ENCODE data around the gene KDM6A. TPM values are rescaled to one million over a fixed set of nuclear protein-coding genes. Genes with fewer than 3 reads are reported as not detected.

Gene KDM6A
- total RNA-seq, 1 experiment from 2014 or later = 42.8 TPM

DNA sequence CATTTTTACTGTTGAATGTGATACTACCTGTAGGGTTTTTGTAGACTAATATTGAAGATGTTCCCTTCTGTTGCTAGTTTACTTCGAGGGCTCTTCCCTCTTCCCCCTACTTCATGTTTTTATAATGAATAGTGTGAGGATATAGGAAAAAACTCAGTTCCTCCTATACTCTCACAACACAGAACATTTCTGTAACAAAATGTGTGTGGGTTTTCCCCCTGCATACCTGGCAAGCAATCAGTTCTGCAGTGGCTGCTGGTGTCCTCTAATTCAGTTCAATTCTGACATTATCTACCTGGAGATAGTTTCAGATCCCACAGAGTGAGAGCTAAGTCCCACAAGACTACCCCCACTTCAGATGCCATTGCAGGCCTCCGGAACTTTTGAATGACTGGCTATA, 107.9 kb downstream of the KDM6A start:
- peaks cover 60 to 65% of the 10 kb centered on the region in 2 experiments for H3K9me3 Mint-ChIP-seq
- no peak overlapping the region for H4K91ac ChIP-seq (ENCODE audit: insufficient read length, low read depth, low read length)
- no peaks in the 10 kb centered on the region for H3K23me2 ChIP-seq (ENCODE audit: insufficient read length, low read depth, low read length, poor library complexity, severe bottlenecking)
- no peak overlapping the region for H3K18ac ChIP-seq (ENCODE audit: insufficient read length, low read depth, low read length)
- H2BK120ac ChIP-seq (ENCODE audit: low read depth, low read length, poor library complexity, severe bottlenecking) = no peak overlapping the region
- no peak overlapping the region for H2BK20ac ChIP-seq (ENCODE audit: low read depth, low read length, poor library complexity, severe bottlenecking)
- H4K20me1 ChIP-seq (ENCODE audit: control insufficient read depth, insufficient read depth, insufficient read length) = no peaks in the 10 kb centered on the region
- H4K5ac ChIP-seq (ENCODE audit: insufficient read length, low read depth, low read length) = no peak overlapping the region
- H3K79me2 ChIP-seq (ENCODE audit: insufficient read depth, low read length) = peaks cover 17% of the 10 kb centered on the region
- H3K27me3 ChIP-seq (ENCODE audit: insufficient read depth, low read length) = no peaks in the 10 kb centered on the region
- H3K27me3 Mint-ChIP-seq (ENCODE audit: low read depth) = no peaks in the 10 kb centered on the region
- H2BK5ac ChIP-seq (ENCODE audit: insufficient read length, low read length) = no peak overlapping the region
- no peaks in the 10 kb centered on the region for H3K79me1 ChIP-seq (ENCODE audit: insufficient read depth, low read depth, low read length, poor library complexity, severe bottlenecking)
- DNase-seq = no peak
- no peak overlapping the region for H3K27ac ChIP-seq (ENCODE audit: insufficient read length, low read depth, low read length)
- no peak overlapping the region for H3T11ph ChIP-seq (ENCODE audit: low read length)
- no peak overlapping the region for H3K9ac ChIP-seq (ENCODE audit: extremely low read depth, insufficient read length, low read length)
- WGBS (ENCODE audit: extremely low coverage, insufficient read length, low lambda C conversion rate) = no CpG with 5 or more reads among the region's 2 CpGs
- no peak overlapping the region for H2AK5ac ChIP-seq (ENCODE audit: insufficient read length, low read length)
- no peak overlapping the region for H3K4ac ChIP-seq (ENCODE audit: low read depth, low read length)
- H3K14ac ChIP-seq (ENCODE audit: insufficient read depth, low read length) = no peak overlapping the region
- peaks cover 22 to 41% (median 36%) of the 10 kb centered on the region in 3 experiments for H3K36me3 Mint-ChIP-seq (ENCODE audit: insufficient read depth in 1 of 3, low read depth in 3 of 3)
- H3K4me1 ChIP-seq (ENCODE audit: insufficient read depth, low read length) = no peaks in the 10 kb centered on the region
- H4K8ac ChIP-seq (replicated peaks; ENCODE audit: insufficient read length, low read depth, low read length) = no peak overlapping the region
- no peaks in the 10 kb centered on the region for H3K9me3 ChIP-seq (ENCODE audit: control insufficient read depth, low read depth, low read length)
- H2AFZ ChIP-seq (ENCODE audit: low read length) = no peak overlapping the region
- no peak overlapping the region for H2BK12ac ChIP-seq (ENCODE audit: insufficient read length, low read depth, low read length)
- H3K56ac ChIP-seq (ENCODE audit: insufficient read length, low read depth, low read length) = no peak overlapping the region
- H2BK15ac ChIP-seq (ENCODE audit: low read depth, low read length) = no peak overlapping the region
- H3K4me2 ChIP-seq (ENCODE audit: insufficient read depth, insufficient read length, low read length) = no peak overlapping the region
- H3K27ac Mint-ChIP-seq = peak overlapping the region in 1 of 3 experiments; percentile 34; a peak in 1 of 7 replicates
- no peak overlapping the region for H3K4me3 Mint-ChIP-seq
- peaks cover 6 to 7% of the 10 kb centered on the region in 2 experiments; a peak in 2 of 4 replicates for H3K4me1 Mint-ChIP-seq
- no peak overlapping the region for H3K23ac ChIP-seq (ENCODE audit: insufficient read length, low read depth, low read length)
- TF ChIP-seq, protein P1, sequence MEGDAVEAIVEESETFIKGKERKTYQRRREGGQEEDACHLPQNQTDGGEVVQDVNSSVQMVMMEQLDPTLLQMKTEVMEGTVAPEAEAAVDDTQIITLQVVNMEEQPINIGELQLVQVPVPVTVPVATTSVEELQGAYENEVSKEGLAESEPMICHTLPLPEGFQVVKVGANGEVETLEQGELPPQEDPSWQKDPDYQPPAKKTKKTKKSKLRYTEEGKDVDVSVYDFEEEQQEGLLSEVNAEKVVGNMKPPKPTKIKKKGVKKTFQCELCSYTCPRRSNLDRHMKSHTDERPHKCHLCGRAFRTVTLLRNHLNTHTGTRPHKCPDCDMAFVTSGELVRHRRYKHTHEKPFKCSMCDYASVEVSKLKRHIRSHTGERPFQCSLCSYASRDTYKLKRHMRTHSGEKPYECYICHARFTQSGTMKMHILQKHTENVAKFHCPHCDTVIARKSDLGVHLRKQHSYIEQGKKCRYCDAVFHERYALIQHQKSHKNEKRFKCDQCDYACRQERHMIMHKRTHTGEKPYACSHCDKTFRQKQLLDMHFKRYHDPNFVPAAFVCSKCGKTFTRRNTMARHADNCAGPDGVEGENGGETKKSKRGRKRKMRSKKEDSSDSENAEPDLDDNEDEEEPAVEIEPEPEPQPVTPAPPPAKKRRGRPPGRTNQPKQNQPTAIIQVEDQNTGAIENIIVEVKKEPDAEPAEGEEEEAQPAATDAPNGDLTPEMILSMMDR (conservative IDR thresholded peaks at IDR 0.05) = no peak
